ENCODE data around the gene HIBCH.
"Not testable (repeated sequence)": the region's sequence is repeated elsewhere in the genome, so short reads cannot be mapped to it uniquely, and the experiment has no call there.

The HIBCH gene

GRCh38 chr2:190186238-190186637 is 133.4 kb downstream of the HIBCH start:
- DNase-seq (ENCODE audit: low read depth), result no peak

GRCh38 chr2:190185380-190185779 is 134.2 kb downstream of the HIBCH start:
- no peak for DNase-seq (ENCODE audit: low read depth)

GRCh38 chr2:190184460-190184859 is 135.2 kb downstream of the HIBCH start:
- DNase-seq (ENCODE audit: low read depth), result no peak

GRCh38 chr2:190183539-190183938 is 136.1 kb downstream of the HIBCH start:
- DNase-seq (ENCODE audit: low read depth), result no peak

- DNase-seq (ENCODE audit: low read depth), result no peak
These were observed 137.5 kb downstream of the HIBCH start for GRCh38 chr2:190182071-190182524.

- no peak for DNase-seq (ENCODE audit: low read depth)
These were observed 138.4 kb downstream of the HIBCH start for GRCh38 chr2:190181123-190181669.

- no peak for DNase-seq (ENCODE audit: low read depth)
These were observed 139.1 kb downstream of the HIBCH start for GRCh38 chr2:190180313-190181122.

- DNase-seq (ENCODE audit: low read depth), result no peak
These were observed 139.8 kb downstream of the HIBCH start for GRCh38 chr2:190179754-190180312.

- no peak for DNase-seq (ENCODE audit: low read depth)
These were observed 141.4 kb downstream of the HIBCH start for GRCh38 chr2:190178066-190178722.

- DNase-seq (ENCODE audit: low read depth), result no peak
These were observed 142.2 kb downstream of the HIBCH start for GRCh38 chr2:190177249-190178040.

- DNase-seq (ENCODE audit: low read depth), result no peak
These were observed 146.2 kb downstream of the HIBCH start for GRCh38 chr2:190173392-190173791.

GRCh38 chr2:190170673-190171072 is 149.0 kb downstream of the HIBCH start:
- DNase-seq (ENCODE audit: low read depth), result no peak

GRCh38 chr2:190169221-190170072 is 150.2 kb downstream of the HIBCH start:
- no peak for DNase-seq (ENCODE audit: low read depth)

- no peak for DNase-seq (ENCODE audit: low read depth)
These were observed 151.9 kb downstream of the HIBCH start for GRCh38 chr2:190167702-190168101.

GRCh38 chr2:190165491-190165890 is 154.1 kb downstream of the HIBCH start:
- no peak for DNase-seq (ENCODE audit: low read depth)

GRCh38 chr2:190162851-190163250 is 156.8 kb downstream of the HIBCH start:
- DNase-seq (ENCODE audit: low read depth), result no peak

- DNase-seq (ENCODE audit: low read depth), result no peak
These were observed 160.2 kb downstream of the HIBCH start for GRCh38 chr2:190159453-190159852.

- DNase-seq (ENCODE audit: low read depth), result no peak
These were observed 160.7 kb downstream of the HIBCH start for GRCh38 chr2:190158798-190159434.

- DNase-seq (ENCODE audit: low read depth), result not testable (repeated sequence)
These were observed 161.8 kb downstream of the HIBCH start for GRCh38 chr2:190157613-190158528.
